Measurements from ENCODE around the gene GCFC2. TPM values are rescaled to one million over a fixed set of nuclear protein-coding genes. Genes with fewer than 3 reads are reported as not detected.

Gene GCFC2
- total RNA-seq, 1 experiment from 2014 or later: 22.5 TPM

GRCh38 chr2:75640621-75641121, 70.0 kb downstream of the GCFC2 start:
- H3K27me3 Mint-ChIP-seq (ENCODE audit: insufficient read depth, unreplicated experiment): peaks cover 12% of the 10 kb centered on the region
- no peaks in the 10 kb centered on the region for H3K4me1 ChIP-seq

GRCh38 chr2:75637568-75637967, 73.1 kb downstream of the GCFC2 start:
- peak in 1 of 2 experiments; percentile 11 for TF ChIP-seq CTCF (IDR thresholded peaks at IDR 0.05; ENCODE audit: insufficient read depth in 1 of 2, low read depth in 1 of 2, low read length in 1 of 2, severe bottlenecking in 1 of 2, unreplicated experiment in 1 of 2)
- intact Hi-C loops (cut with micrococcal nuclease; ENCODE audit: unreplicated experiment): no loop called here
- Histone ChIP-seq H3K4me3 (ENCODE audit: low read depth, low read length) (no peak overlapping the region), H3K9me3 (peaks cover 5% of the 10 kb centered on the region; the same call in 1 of the 2 replicates), H3K4me1 (no peaks in the 10 kb centered on the region), H3K36me3 (ENCODE audit: control insufficient read depth, insufficient read depth, low read length) (no peaks in the 10 kb centered on the region), H3K27me3 (replicated peaks; ENCODE audit: control insufficient read depth, insufficient read depth, low read length) (no peaks in the 10 kb centered on the region; the same call in 1 of the 2 replicates)
- CTCF ChIA-PET: interaction anchor here (1.2 to 2.0 kb wide), 2 partner anchors 10 to 31 kb away, joined by 3 to 7 read pairs; no protein-coding TSS in a partner anchor
- DNase-seq: no peak
- Mint-ChIP-seq H3K27me3 (ENCODE audit: insufficient read depth, unreplicated experiment) (peaks cover 13% of the 10 kb centered on the region), H3K36me3 (ENCODE audit: insufficient read depth, unreplicated experiment) (no peaks in the 10 kb centered on the region), H3K4me3 (ENCODE audit: unreplicated experiment) (no peak overlapping the region), H3K9me3 (ENCODE audit: unreplicated experiment) (no peaks in the 10 kb centered on the region), H3K27ac (ENCODE audit: unreplicated experiment) (no peak overlapping the region), H3K4me1 (ENCODE audit: low read depth, unreplicated experiment) (peaks cover 2% of the 10 kb centered on the region)
- no TSS peak for BruUV-seq (replicated peaks)
- POLR2A ChIA-PET: no interaction called here

More at GRCh38 chr2:75640621-75641121, 70.0 kb downstream of the GCFC2 start:
- no peak overlapping the region for H3K27ac Mint-ChIP-seq (ENCODE audit: unreplicated experiment)
- peak; percentile 91 to 99 for TF ChIP-seq CTCF (IDR thresholded peaks at IDR 0.05; ENCODE audit: insufficient read depth in 1 of 2, low read depth in 1 of 2, low read length in 1 of 2, severe bottlenecking in 1 of 2, unreplicated experiment in 1 of 2)
- H3K9me3 Mint-ChIP-seq (ENCODE audit: unreplicated experiment): no peaks in the 10 kb centered on the region
- no peak overlapping the region for H3K4me3 Mint-ChIP-seq (ENCODE audit: unreplicated experiment)
- Histone ChIP-seq H3K4me3 (ENCODE audit: low read depth, low read length) (no peak overlapping the region), H3K36me3 (ENCODE audit: control insufficient read depth, insufficient read depth, low read length) (no peaks in the 10 kb centered on the region), H3K9me3 (no peaks in the 10 kb centered on the region), H3K27me3 (replicated peaks; ENCODE audit: control insufficient read depth, insufficient read depth, low read length) (no peaks in the 10 kb centered on the region)
- POLR2A ChIA-PET: interaction anchor here (0.5 to 0.6 kb wide), 2 partner anchors 12 to 39 kb away, joined by 3 to 4 read pairs; no protein-coding TSS in a partner anchor
- intact Hi-C loops (cut with micrococcal nuclease; ENCODE audit: unreplicated experiment): loop anchor here (1.0 kb wide), 2 partner anchors 37 to 76 kb away; no protein-coding TSS in a partner anchor
- no peaks in the 10 kb centered on the region for H3K36me3 Mint-ChIP-seq (ENCODE audit: insufficient read depth, unreplicated experiment)
- DNase-seq: peak; percentile 65 to 71
- H3K4me1 Mint-ChIP-seq (ENCODE audit: low read depth, unreplicated experiment): no peaks in the 10 kb centered on the region
- no TSS peak for BruUV-seq (replicated peaks)
- CTCF ChIA-PET: interaction anchor here (0.9 to 1.6 kb wide), 8 partner anchors 13 to 148 kb away, joined by 3 to 9 read pairs (median 4); partner anchors contain the start of gene GCFC2

- ChIA-PET POLR2A (no interaction called here), CTCF (interaction anchor here (0.6 kb wide), 1 partner anchor 89 kb away, joined by 3 read pairs; no protein-coding TSS in a partner anchor)
- intact Hi-C loops (cut with micrococcal nuclease; ENCODE audit: unreplicated experiment): no loop called here
- Histone ChIP-seq H3K4me3 (ENCODE audit: low read depth, low read length) (no peak overlapping the region), H3K36me3 (ENCODE audit: control insufficient read depth, insufficient read depth, low read length) (no peaks in the 10 kb centered on the region), H3K9me3 (peaks cover 5% of the 10 kb centered on the region; the same call in 1 of the 2 replicates), H3K27me3 (replicated peaks; ENCODE audit: control insufficient read depth, insufficient read depth, low read length) (no peaks in the 10 kb centered on the region; the same call in 1 of the 2 replicates), H3K4me1 (no peaks in the 10 kb centered on the region)
- no peaks in the 10 kb centered on the region for H3K9me3 Mint-ChIP-seq (ENCODE audit: unreplicated experiment)
- no peak overlapping the region for H3K4me3 Mint-ChIP-seq (ENCODE audit: unreplicated experiment)
- BruUV-seq (replicated peaks): no TSS peak
- DNase-seq: no peak
- H3K36me3 Mint-ChIP-seq (ENCODE audit: insufficient read depth, unreplicated experiment): no peaks in the 10 kb centered on the region
- no peak overlapping the region for H3K27ac Mint-ChIP-seq (ENCODE audit: unreplicated experiment)
- H3K27me3 Mint-ChIP-seq (ENCODE audit: insufficient read depth, unreplicated experiment): peaks cover 17% of the 10 kb centered on the region
- no peak for TF ChIP-seq CTCF (IDR thresholded peaks at IDR 0.05; ENCODE audit: insufficient read depth in 1 of 2, low read depth in 1 of 2, low read length in 1 of 2, severe bottlenecking in 1 of 2, unreplicated experiment in 1 of 2)
- H3K4me1 Mint-ChIP-seq (ENCODE audit: low read depth, unreplicated experiment): peaks cover 9% of the 10 kb centered on the region
Measured at GRCh38 chr2:75634945-75635344, 75.8 kb downstream of the GCFC2 start.
